ENCODE measurements around the gene GALNT2. TPM values are rescaled to one million over a fixed set of nuclear protein-coding genes. Genes with fewer than 3 reads are reported as not detected.
A peak's percentile ranks its signal among the peaks of the same experiment; 100 is the strongest.

The GALNT2 gene
- total and polyA plus RNA-seq, 2 of the 13 experiments (the other 11 are each of a cell fraction or from before 2014, with no cell fraction given) = 39.3 to 39.6 TPM

DNA sequence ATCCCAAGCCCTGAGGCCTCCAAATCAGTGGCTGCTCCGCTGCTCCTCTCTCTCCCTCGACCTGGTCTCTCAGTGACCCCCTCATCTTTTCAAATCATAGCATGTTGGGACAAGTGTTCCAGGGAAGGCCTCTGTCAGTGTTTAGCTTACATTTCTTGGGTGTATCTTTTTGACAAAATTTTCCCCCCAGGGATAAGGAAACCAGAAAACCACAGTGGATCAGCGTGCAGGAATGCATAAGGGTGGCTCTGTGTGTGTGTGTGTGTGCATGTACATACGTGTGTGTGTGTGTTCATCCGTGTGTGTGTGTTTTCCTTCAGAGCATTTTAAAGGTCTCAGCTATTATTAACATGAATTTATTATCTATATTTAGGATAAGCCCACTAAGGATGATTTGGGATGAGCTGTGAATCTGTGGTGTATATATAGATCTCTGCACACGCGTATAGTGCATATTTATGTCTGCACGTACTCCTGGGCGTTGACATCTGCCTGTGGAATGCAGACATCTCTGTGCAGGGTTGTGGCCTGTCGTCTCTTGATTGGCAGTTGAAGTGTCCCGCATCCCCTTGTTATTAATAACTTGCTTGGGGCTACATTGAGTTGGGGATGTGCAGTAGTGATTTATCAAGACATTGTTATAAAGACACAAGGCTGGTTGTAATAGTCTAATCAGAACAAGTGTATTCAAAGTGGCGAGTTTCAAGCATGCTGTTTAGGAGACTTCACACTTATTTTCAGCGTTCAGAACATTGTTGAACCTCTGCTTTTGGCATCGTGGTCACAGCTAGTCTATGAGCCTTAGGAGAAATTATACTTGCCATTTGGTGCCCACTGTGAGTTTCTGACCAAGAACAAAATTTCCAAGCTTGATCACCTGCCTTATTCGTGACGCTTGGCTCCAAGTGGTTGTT lies 55.6 kb downstream of the GALNT2 start (continued):
- TF ChIP-seq ZBTB37 (CRISPR knock-in tag; IDR thresholded peaks at IDR 0.05) = no peak

- no peaks in the 10 kb centered on the region for H3K36me3 ChIP-seq (replicated peaks in 1 of 2; ENCODE audit: control insufficient read depth in 1 of 2, insufficient read depth in 2 of 2, low read length in 2 of 2)
- TF ChIP-seq ZFP90 (CRISPR knock-in tag; IDR thresholded peaks at IDR 0.05; ENCODE audit: borderline replicate concordance) = no peak
- TF ChIP-seq, protein P1, sequence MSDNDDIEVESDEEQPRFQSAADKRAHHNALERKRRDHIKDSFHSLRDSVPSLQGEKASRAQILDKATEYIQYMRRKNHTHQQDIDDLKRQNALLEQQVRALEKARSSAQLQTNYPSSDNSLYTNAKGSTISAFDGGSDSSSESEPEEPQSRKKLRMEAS (IDR thresholded peaks at IDR 0.05) = peak; percentile 32; the same call in 1 of the 2 replicates
- TF ChIP-seq NFIC (IDR thresholded peaks at IDR 0.05; ENCODE audit: low read length) = no peak
- TF ChIP-seq, protein P2, sequence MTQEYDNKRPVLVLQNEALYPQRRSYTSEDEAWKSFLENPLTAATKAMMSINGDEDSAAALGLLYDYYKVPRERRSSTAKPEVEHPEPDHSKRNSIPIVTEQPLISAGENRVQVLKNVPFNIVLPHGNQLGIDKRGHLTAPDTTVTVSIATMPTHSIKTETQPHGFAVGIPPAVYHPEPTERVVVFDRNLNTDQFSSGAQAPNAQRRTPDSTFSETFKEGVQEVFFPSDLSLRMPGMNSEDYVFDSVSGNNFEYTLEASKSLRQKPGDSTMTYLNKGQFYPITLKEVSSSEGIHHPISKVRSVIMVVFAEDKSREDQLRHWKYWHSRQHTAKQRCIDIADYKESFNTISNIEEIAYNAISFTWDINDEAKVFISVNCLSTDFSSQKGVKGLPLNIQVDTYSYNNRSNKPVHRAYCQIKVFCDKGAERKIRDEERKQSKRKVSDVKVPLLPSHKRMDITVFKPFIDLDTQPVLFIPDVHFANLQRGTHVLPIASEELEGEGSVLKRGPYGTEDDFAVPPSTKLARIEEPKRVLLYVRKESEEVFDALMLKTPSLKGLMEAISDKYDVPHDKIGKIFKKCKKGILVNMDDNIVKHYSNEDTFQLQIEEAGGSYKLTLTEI (CRISPR knock-in tag; conservative IDR thresholded peaks at IDR 0.05) = no peak
- TF ChIP-seq, protein P3, sequence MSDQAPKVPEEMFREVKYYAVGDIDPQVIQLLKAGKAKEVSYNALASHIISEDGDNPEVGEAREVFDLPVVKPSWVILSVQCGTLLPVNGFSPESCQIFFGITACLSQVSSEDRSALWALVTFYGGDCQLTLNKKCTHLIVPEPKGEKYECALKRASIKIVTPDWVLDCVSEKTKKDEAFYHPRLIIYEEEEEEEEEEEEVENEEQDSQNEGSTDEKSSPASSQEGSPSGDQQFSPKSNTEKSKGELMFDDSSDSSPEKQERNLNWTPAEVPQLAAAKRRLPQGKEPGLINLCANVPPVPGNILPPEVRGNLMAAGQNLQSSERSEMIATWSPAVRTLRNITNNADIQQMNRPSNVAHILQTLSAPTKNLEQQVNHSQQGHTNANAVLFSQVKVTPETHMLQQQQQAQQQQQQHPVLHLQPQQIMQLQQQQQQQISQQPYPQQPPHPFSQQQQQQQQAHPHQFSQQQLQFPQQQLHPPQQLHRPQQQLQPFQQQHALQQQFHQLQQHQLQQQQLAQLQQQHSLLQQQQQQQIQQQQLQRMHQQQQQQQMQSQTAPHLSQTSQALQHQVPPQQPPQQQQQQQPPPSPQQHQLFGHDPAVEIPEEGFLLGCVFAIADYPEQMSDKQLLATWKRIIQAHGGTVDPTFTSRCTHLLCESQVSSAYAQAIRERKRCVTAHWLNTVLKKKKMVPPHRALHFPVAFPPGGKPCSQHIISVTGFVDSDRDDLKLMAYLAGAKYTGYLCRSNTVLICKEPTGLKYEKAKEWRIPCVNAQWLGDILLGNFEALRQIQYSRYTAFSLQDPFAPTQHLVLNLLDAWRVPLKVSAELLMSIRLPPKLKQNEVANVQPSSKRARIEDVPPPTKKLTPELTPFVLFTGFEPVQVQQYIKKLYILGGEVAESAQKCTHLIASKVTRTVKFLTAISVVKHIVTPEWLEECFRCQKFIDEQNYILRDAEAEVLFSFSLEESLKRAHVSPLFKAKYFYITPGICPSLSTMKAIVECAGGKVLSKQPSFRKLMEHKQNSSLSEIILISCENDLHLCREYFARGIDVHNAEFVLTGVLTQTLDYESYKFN (CRISPR knock-in tag; conservative IDR thresholded peaks at IDR 0.05) = peak; percentile 22; the same call in 1 of the 2 replicates
- no peak for TF ChIP-seq SOX13 (IDR thresholded peaks at IDR 0.05)
- TF ChIP-seq SOX13 (CRISPR knock-in tag; conservative IDR thresholded peaks at IDR 0.05 in 1 of 2, IDR thresholded peaks at IDR 0.05 in 1 of 2) = 0 out of 4 replicates have a peak, but pooled peaks of 1 of the 2 experiments have one; percentile 19
- TF ChIP-seq RARA (CRISPR knock-in tag; IDR thresholded peaks at IDR 0.05) = peak; percentile 55; the same call in 1 of the 2 replicates
- TF ChIP-seq SMAD9 (CRISPR knock-in tag; IDR thresholded peaks at IDR 0.05) = no peak
- no peak for TF ChIP-seq ZNF772 (CRISPR knock-in tag; IDR thresholded peaks at IDR 0.05)
Observed at GRCh38 chr1:230123280-230124185, 56.5 kb downstream of the GALNT2 start.

More at GRCh38 chr1:230123280-230124185, 56.5 kb downstream of the GALNT2 start:
- CTCF ChIA-PET (ENCODE audit: low intra/inter-chr PET ratio, low total read pairs) = no interaction called here
- H3K27me3 ChIP-seq (ENCODE audit: control insufficient read depth in 1 of 2, insufficient read depth in 2 of 2, low read length in 2 of 2) = no peaks in the 10 kb centered on the region
- FAIRE-seq = peak; percentile 60
- H4K20me1 ChIP-seq (ENCODE audit: insufficient read depth, low read length) = no peaks in the 10 kb centered on the region
- H3K4me3 ChIP-seq (replicated peaks in 1 of 3; ENCODE audit: insufficient read depth in 1 of 3, low read depth in 2 of 3, low read length in 3 of 3) = no peak overlapping the region
- ATAC-seq = no peak
- in situ Hi-C loops (cut with HindIII; ENCODE audit: extremely low pct_ligation_motif_present, low pct_unique_long_range_greater_than_20kb) (no loop called here), intact Hi-C loops (cut with micrococcal nuclease; ENCODE audit: unreplicated experiment) (loop anchor here (5.0 kb wide), 1 partner anchor 56 kb away; the partner anchor contains the start of gene GALNT2)
- H3K27ac ChIP-seq (ENCODE audit: extremely low read length, insufficient read depth, low read length) = peak overlapping the region; percentile 48
- no peaks in the 10 kb centered on the region for H3K9me3 ChIP-seq (ENCODE audit: low read length)
- peak overlapping the region; percentile 36 for H3K4me2 ChIP-seq (ENCODE audit: low read depth, low read length)
- peaks cover 54% of the 10 kb centered on the region for H3K4me1 ChIP-seq (ENCODE audit: insufficient read depth, low read length)
- H3K79me2 ChIP-seq (ENCODE audit: insufficient read depth, low read length) = peaks cover 47% of the 10 kb centered on the region
- no TSS peak for BruUV-seq (replicated peaks)
- peak; percentile 35 for DNase-seq (ENCODE audit: low spot score)
- no peak overlapping the region for H2AFZ ChIP-seq (ENCODE audit: low read length)
- 65% methylated on average over 13 of the region's 13 CpGs for WGBS (ENCODE audit: low lambda C conversion rate)
- no peak overlapping the region for H3K9ac ChIP-seq (ENCODE audit: insufficient read depth, low read depth, low read length)
- POLR2A ChIA-PET = interaction anchor here (1.4 to 1.6 kb wide), 2 partner anchors 18 to 35 kb away, joined by 4 to 5 read pairs; no protein-coding TSS in a partner anchor

All from HepG2 (cell line).